Kidney (tissue), 14 donors: Measurements from ENCODE around the gene GPR78. TPM values are rescaled to one million over a fixed set of nuclear protein-coding genes. Genes with fewer than 3 reads are reported as not detected.

ENCODE experiments used
- DNase-seq, 5 donors: peaks; one replicate each; pipeline ENCODE4 v3.0.0-alpha.2; 2013 to 2020
- FAIRE-seq: peaks from 2 replicates; lab custom pipeline; 2012; peaks lifted over from hg19 to GRCh38; lab: Jason Lieb, UNC
- H3K27ac ChIP-seq, 2 donors: one replicate each; pipeline ENCODE4 v1.7.0; 2013; ENCODE audit warnings: low read depth in 2 of 2, low read length in 2 of 2, inconsistent platforms in 1 of 2
- H3K27me3 ChIP-seq: one replicate; pipeline ENCODE4 v1.7.1; 2013; ENCODE audit warnings: low read length, inconsistent platforms; ENCODE audit not compliant: control insufficient read depth, insufficient read depth
- H3K36me3 ChIP-seq, 3 donors: one replicate each; pipeline versions ENCODE4 v1.7.0 to v1.7.1; 2013; ENCODE audit warnings: low read length in 3 of 3, control low read depth in 1 of 3, inconsistent platforms in 1 of 3; ENCODE audit not compliant: insufficient read depth in 3 of 3, control insufficient read depth in 2 of 3
- H3K4me1 ChIP-seq, 3 donors: one replicate each; pipeline versions ENCODE4 v1.7.0 to v1.7.1; 2013; ENCODE audit warnings: low read length in 3 of 3, inconsistent platforms in 1 of 3, low read depth in 1 of 3; ENCODE audit not compliant: control insufficient read depth in 2 of 3, insufficient read depth in 2 of 3
- H3K4me3 ChIP-seq, 3 donors: one replicate each; pipeline versions ENCODE4 v1.7.0 to v1.8.1; 2013; ENCODE audit warnings: low read length in 3 of 3, control low read depth in 1 of 3, inconsistent platforms in 1 of 3
- H3K9ac ChIP-seq, 3 donors: one replicate each; pipeline versions ENCODE4 v1.7.0 to v1.7.1; 2013; ENCODE audit warnings: low read length in 3 of 3, control low read depth in 1 of 3, inconsistent platforms in 1 of 3
- H3K9me3 ChIP-seq, 3 donors: one replicate each; pipeline versions ENCODE4 v1.7.0 to v1.7.1; 2013; ENCODE audit warnings: low read length in 3 of 3, control low read depth in 1 of 3, inconsistent platforms in 1 of 3; ENCODE audit not compliant: control insufficient read depth in 2 of 3, insufficient read depth in 1 of 3
- CTCF ChIP-seq: IDR thresholded peaks from 3 replicates; pipeline ENCODE4 v1.5.1; 2012; ENCODE audit warnings: mild to moderate bottlenecking, moderate library complexity, borderline replicate concordance; ENCODE audit not compliant: insufficient read depth; ENCODE audit errors: extremely low read depth
- intact Hi-C: fragments of 100-400 bp; cut with DNase I; formaldehyde crosslinking; loops from one replicate; pipeline ENCODE4 v1.11.1; 2022
- polyA plus RNA-seq: library from polyadenylated mRNA; stranded (reverse); fragments of 350-450 nt; fragmentation: Illumina TruSeq; extraction: RNeasy Lipid Tissue Mini Kit (QIAGEN cat#74804); gene quantifications from one replicate; pipeline ENCODE4 v1.2.3, GENCODE V29; 2014; ENCODE audit warnings: low read depth, low replicate concordance; ENCODE audit not compliant: insufficient read depth
- total RNA-seq: library from RNA; stranded (reverse); fragmentation: NEBNext Ultra II Directional; extraction: Animal tissue kit (Norgen Biotek cat#: 25700); gene quantifications from one replicate; pipeline ENCODE4 v1.2.1, GENCODE V29; 2021
- donor health status: control.
- donor health status: control.
- donor health status: control.
- donor health status: control.
- donor health status: control.
- donor health status: DM: yes; HTN: yes; CAD: no.
- donor health status: Normal renal cell carcinoma (clear cell type).

The GPR78 gene
- total and polyA plus RNA-seq, 2 donors from 2014 or later: not detected

GRCh38 chr4:8541981-8542715 lies 38.0 kb upstream of the GPR78 start:
- FAIRE-seq (no peak), DNase-seq (peak in 1 of 5 donors; percentile 41)
- intact Hi-C loops: no loop called here
- Histone ChIP-seq H3K27me3 (no peaks in the 10 kb centered on the region), H3K36me3 (no peaks in the 10 kb centered on the region), H3K9ac (no peak overlapping the region), H3K27ac (no peak overlapping the region), H3K4me1 (peaks cover 0 to 7% (median 4%) of the 10 kb centered on the region in 3 donors), H3K4me3 (no peak overlapping the region), H3K9me3 (no peaks in the 10 kb centered on the region)
- no peak for TF ChIP-seq CTCF

- Histone ChIP-seq H3K27ac (no peak overlapping the region), H3K4me1 (peaks cover 0 to 1% (median 0%) of the 10 kb centered on the region in 3 donors), H3K36me3 (no peaks in the 10 kb centered on the region), H3K9ac (no peak overlapping the region), H3K27me3 (no peaks in the 10 kb centered on the region), H3K9me3 (no peaks in the 10 kb centered on the region), H3K4me3 (no peak overlapping the region)
- no peak for TF ChIP-seq CTCF
- intact Hi-C loops: no loop called here
- no peak for FAIRE-seq
- peak in 1 of 5 donors; percentile 41 for DNase-seq
Measured at GRCh38 chr4:8542776-8543525, 37.2 kb upstream of the GPR78 start.

GRCh38 chr4:8543623-8544022 lies 36.6 kb upstream of the GPR78 start:
- intact Hi-C loops: no loop called here
- FAIRE-seq: no peak
- H3K4me3 ChIP-seq: no peak overlapping the region
- H3K36me3 ChIP-seq: no peaks in the 10 kb centered on the region
- no peak for TF ChIP-seq CTCF
- no peaks in the 10 kb centered on the region for H3K4me1 ChIP-seq
- no peak overlapping the region for H3K9ac ChIP-seq
- no peaks in the 10 kb centered on the region for H3K9me3 ChIP-seq
- H3K27me3 ChIP-seq: no peaks in the 10 kb centered on the region
- no peak overlapping the region for H3K27ac ChIP-seq
- no peak for DNase-seq
